ENCODE data around the gene RGS18. TPM values are rescaled to one million over a fixed set of nuclear protein-coding genes. Genes with fewer than 3 reads are reported as not detected.
"Not testable (repeated sequence)": the region's sequence is repeated elsewhere in the genome, so short reads cannot be mapped to it uniquely, and the experiment has no call there.

RGS18 gene
- total RNA-seq, 1 donor from 2014 or later = 0.71 TPM

DNA sequence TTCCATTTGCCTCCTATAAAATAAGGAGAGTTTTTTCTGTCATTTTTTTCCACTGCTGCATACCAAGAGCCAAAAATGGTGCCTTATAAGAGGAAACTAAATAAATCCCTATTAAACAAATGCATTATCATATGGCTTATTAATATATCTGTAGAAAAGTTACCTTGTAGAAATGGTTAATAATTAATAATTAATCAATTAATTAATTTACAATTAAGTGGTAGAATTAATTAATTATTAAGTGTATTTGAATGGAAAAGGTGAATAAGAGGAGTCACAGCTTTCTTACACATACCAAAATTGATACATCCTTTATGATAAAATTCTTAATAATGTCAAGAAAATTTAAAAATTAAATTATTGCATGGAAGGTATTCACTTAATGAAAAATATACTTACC, 35.6 kb upstream of the RGS18 start:
- DNase-seq = no peak
- no peaks in the 10 kb centered on the region for H3K36me3 ChIP-seq
- H3K27ac ChIP-seq (replicated peaks) = no peak overlapping the region
- H3K4me1 ChIP-seq = no peaks in the 10 kb centered on the region
- TF ChIP-seq, protein P1, sequence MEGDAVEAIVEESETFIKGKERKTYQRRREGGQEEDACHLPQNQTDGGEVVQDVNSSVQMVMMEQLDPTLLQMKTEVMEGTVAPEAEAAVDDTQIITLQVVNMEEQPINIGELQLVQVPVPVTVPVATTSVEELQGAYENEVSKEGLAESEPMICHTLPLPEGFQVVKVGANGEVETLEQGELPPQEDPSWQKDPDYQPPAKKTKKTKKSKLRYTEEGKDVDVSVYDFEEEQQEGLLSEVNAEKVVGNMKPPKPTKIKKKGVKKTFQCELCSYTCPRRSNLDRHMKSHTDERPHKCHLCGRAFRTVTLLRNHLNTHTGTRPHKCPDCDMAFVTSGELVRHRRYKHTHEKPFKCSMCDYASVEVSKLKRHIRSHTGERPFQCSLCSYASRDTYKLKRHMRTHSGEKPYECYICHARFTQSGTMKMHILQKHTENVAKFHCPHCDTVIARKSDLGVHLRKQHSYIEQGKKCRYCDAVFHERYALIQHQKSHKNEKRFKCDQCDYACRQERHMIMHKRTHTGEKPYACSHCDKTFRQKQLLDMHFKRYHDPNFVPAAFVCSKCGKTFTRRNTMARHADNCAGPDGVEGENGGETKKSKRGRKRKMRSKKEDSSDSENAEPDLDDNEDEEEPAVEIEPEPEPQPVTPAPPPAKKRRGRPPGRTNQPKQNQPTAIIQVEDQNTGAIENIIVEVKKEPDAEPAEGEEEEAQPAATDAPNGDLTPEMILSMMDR (IDR thresholded peaks at IDR 0.05; ENCODE audit: borderline replicate concordance) = no peak
- H3K9me3 ChIP-seq (replicated peaks) = peaks cover 9% of the 10 kb centered on the region
- no peaks in the 10 kb centered on the region for H3K27me3 ChIP-seq (ENCODE audit: low read depth)
- no peak overlapping the region for H3K4me3 ChIP-seq
- intact Hi-C loops (cut with micrococcal nuclease) = no loop called here

DNA sequence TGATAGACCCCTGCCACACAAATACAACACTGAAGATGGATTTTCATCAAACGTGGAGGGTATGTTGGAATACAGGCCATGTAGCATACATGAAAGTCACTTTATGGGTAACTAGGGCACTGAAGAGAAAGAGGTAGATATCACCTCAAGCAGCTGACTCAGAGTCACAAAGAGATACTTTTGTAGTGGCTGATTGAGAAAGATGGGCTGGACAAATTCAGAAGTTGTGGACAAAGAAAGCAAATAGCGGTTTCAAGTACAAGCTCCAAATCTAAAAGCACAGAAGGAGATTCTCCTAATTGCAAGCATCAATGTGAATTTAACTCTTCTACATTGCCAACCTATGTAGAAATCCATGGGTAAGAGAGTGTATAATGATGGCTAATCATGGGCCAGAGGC, 35.0 kb upstream of the RGS18 start:
- DNase-seq = no peak
- intact Hi-C loops (cut with micrococcal nuclease) = no loop called here
- Histone ChIP-seq H3K9me3 (replicated peaks) (peaks cover 9% of the 10 kb centered on the region), H3K4me3 (no peak overlapping the region), H3K36me3 (no peaks in the 10 kb centered on the region), H3K4me1 (no peaks in the 10 kb centered on the region), H3K27ac (replicated peaks) (no peak overlapping the region), H3K27me3 (ENCODE audit: low read depth) (no peaks in the 10 kb centered on the region)
- TF ChIP-seq, protein P1 (IDR thresholded peaks at IDR 0.05; ENCODE audit: borderline replicate concordance) = no peak

GRCh38 chr1:192126030-192126619, 32.1 kb upstream of the RGS18 start:
- H3K4me3 ChIP-seq = no peak overlapping the region
- peaks cover 3% of the 10 kb centered on the region for H3K9me3 ChIP-seq (replicated peaks)
- TF ChIP-seq, protein P1 (IDR thresholded peaks at IDR 0.05; ENCODE audit: borderline replicate concordance) = no peak
- H3K36me3 ChIP-seq = no peaks in the 10 kb centered on the region
- no peaks in the 10 kb centered on the region for H3K27me3 ChIP-seq (ENCODE audit: low read depth)
- DNase-seq = no peak
- intact Hi-C loops (cut with micrococcal nuclease) = no loop called here
- no peaks in the 10 kb centered on the region for H3K4me1 ChIP-seq
- no peak overlapping the region for H3K27ac ChIP-seq (replicated peaks)

GRCh38 chr1:192130175-192130574, 28.1 kb upstream of the RGS18 start:
- no peak for DNase-seq
- Histone ChIP-seq H3K36me3 (no peaks in the 10 kb centered on the region), H3K4me1 (no peaks in the 10 kb centered on the region), H3K27me3 (ENCODE audit: low read depth) (no peaks in the 10 kb centered on the region), H3K9me3 (replicated peaks) (no peaks in the 10 kb centered on the region), H3K27ac (replicated peaks) (no peak overlapping the region), H3K4me3 (no peak overlapping the region)
- intact Hi-C loops (cut with micrococcal nuclease) = no loop called here
- TF ChIP-seq, protein P1 (IDR thresholded peaks at IDR 0.05; ENCODE audit: borderline replicate concordance) = no peak

- H3K4me3 ChIP-seq; intact Hi-C loops (cut with micrococcal nuclease); DNase-seq; H3K27me3 ChIP-seq (ENCODE audit: low read depth); H3K27ac ChIP-seq (replicated peaks); H3K4me1 ChIP-seq; H3K9me3 ChIP-seq (replicated peaks); H3K36me3 ChIP-seq: not testable (repeated sequence)
Measured at GRCh38 chr1:192130865-192131264, 27.4 kb upstream of the RGS18 start.

DNA sequence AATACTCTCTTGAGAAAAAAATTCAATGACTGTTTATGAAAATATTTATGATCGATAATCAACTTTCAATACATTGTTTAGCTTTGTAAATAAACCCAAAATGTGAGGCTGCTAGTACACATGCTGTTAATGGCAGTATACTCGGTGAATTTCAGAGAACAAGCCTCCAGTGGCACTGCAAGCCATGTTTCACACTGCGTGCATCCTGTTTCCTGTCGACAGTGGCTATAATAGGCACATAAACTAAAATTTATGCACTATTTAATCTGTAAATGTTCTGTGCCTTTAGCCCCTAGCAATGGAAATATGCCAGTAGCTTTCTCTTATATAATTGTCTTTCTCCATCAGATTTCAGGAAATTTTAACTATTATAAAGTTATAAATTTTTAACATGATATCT, 26.3 kb upstream of the RGS18 start:
- Histone ChIP-seq H3K4me3 (no peak overlapping the region), H3K27ac (replicated peaks) (no peak overlapping the region), H3K9me3 (replicated peaks) (no peaks in the 10 kb centered on the region), H3K27me3 (ENCODE audit: low read depth) (no peaks in the 10 kb centered on the region), H3K36me3 (no peaks in the 10 kb centered on the region), H3K4me1 (no peaks in the 10 kb centered on the region)
- TF ChIP-seq, protein P1 (IDR thresholded peaks at IDR 0.05; ENCODE audit: borderline replicate concordance) = no peak
- intact Hi-C loops (cut with micrococcal nuclease) = no loop called here
- DNase-seq = no peak

Measured in left ventricle myocardium inferior (tissue), 1 donor.